Breast epithelium (tissue), 3 donors: ENCODE measurements around the gene LRIG3.

ENCODE experiments used
- CTCF ChIP-seq, 3 donors: fragments of 450-650 bp; IDR thresholded peaks; one replicate each; pipeline ENCODE4 v1.5.1; 2016 to 2017; ENCODE audit warnings: antibody characterized with exemption in 3 of 3, mild to moderate bottlenecking in 3 of 3, moderate library complexity in 3 of 3
- POLR2AphosphoS5 ChIP-seq, 3 donors: sonication (generic); formaldehyde crosslinking; IDR thresholded peaks; one replicate each; pipeline ENCODE4 v1.6.1; 2017; ENCODE audit warnings: antibody characterized with exemption in 3 of 3

- TF ChIP-seq CTCF (IDR thresholded peaks at IDR 0.05) (no peak), POLR2AphosphoS5 (IDR thresholded peaks at IDR 0.05) (no peak)
Observed at GRCh38 chr12:58943079-58943478, 22.8 kb upstream of the LRIG3 start.
